Activated CD4-positive, alpha-beta memory T cell treated with anti-CD3 and anti-CD28 coated beads, Interleukin-2, amount 10 ng/mL, durations not matched to agents 7 days and 5 days (primary cell): ENCODE measurements around the gene POLR3B. TPM values are rescaled to one million over a fixed set of nuclear protein-coding genes. Genes with fewer than 3 reads are reported as not detected.

Experiments
- CTCF ChIA-PET: fragments of 350-600 bp; sonication (Branson Sonifier 250); formaldehyde crosslinking; loops from one replicate; lab custom pipeline; 2021; ENCODE audit warnings: antibody characterized with exemption, inconsistent platforms; lab: Charles Lee
- POLR2A ChIA-PET: fragments of 350-600 bp; sonication (Branson Sonifier 250); formaldehyde crosslinking; loops from one replicate; lab custom pipeline; 2021; ENCODE audit warnings: antibody characterized with exemption; lab: Charles Lee
- DNase-seq: peaks from one replicate; pipeline ENCODE4 v3.0.0-alpha.2; 2020
- H3K27ac Mint-ChIP-seq: one replicate; pipeline ENCODE4 v1.8.0; 2021; ENCODE audit warnings: mild to moderate bottlenecking, mixed read lengths
- H3K27me3 Mint-ChIP-seq: one replicate; pipeline ENCODE4 v1.8.0; 2021; ENCODE audit warnings: mixed read lengths
- H3K36me3 Mint-ChIP-seq: one replicate; pipeline ENCODE4 v1.8.0; 2021; ENCODE audit warnings: low read depth, mixed read lengths
- H3K4me1 Mint-ChIP-seq: one replicate; pipeline ENCODE4 v1.8.0; 2021; ENCODE audit warnings: mixed read lengths
- H3K4me3 Mint-ChIP-seq: one replicate; pipeline ENCODE4 v1.8.0; 2021; ENCODE audit warnings: mild to moderate bottlenecking, mixed read lengths
- H3K9me3 Mint-ChIP-seq: one replicate; pipeline ENCODE4 v1.8.0; 2021; ENCODE audit warnings: mixed read lengths
- total RNA-seq, 2 experiments: library from RNA; stranded (reverse); gene quantifications; one replicate each; pipeline ENCODE4 v1.2.3, GENCODE V29; 2021

The POLR3B gene
- total RNA-seq, 2 experiments from 2014 or later: 3.7 to 4.4 TPM

GRCh38 chr12:106429043-106429552 is 71.5 kb downstream of the POLR3B start:
- Mint-ChIP-seq H3K27ac (no peak overlapping the region), H3K27me3 (no peaks in the 10 kb centered on the region), H3K4me1 (no peaks in the 10 kb centered on the region), H3K9me3 (no peaks in the 10 kb centered on the region), H3K36me3 (no peaks in the 10 kb centered on the region), H3K4me3 (no peak overlapping the region)
- DNase-seq: no peak
- ChIA-PET POLR2A (no interaction called here), CTCF (no interaction called here)

DNA sequence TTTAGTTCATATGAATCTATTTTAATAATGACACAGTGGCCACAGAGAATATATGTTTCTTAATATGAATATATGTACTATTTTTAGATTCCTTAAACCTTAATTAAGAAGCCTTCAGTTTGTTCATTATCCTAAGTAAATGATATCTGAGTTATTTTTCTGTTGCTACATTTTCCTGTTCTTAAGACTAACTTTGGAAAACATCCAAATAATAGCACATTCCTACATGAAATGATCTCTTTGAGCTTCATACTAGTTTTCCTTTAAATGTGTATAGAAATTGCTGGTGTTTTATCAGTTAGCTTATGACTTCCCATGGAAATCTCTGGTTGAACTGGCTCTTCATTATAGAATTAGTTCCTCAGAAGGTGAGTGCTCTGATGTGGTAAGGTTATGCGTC is 72.1 kb downstream of the POLR3B start:
- H3K9me3 Mint-ChIP-seq: no peaks in the 10 kb centered on the region
- no peaks in the 10 kb centered on the region for H3K27me3 Mint-ChIP-seq
- DNase-seq: no peak
- H3K27ac Mint-ChIP-seq: no peak overlapping the region
- ChIA-PET CTCF (no interaction called here), POLR2A (no interaction called here)
- H3K4me3 Mint-ChIP-seq: no peak overlapping the region
- H3K36me3 Mint-ChIP-seq: no peaks in the 10 kb centered on the region
- H3K4me1 Mint-ChIP-seq: no peaks in the 10 kb centered on the region

DNA sequence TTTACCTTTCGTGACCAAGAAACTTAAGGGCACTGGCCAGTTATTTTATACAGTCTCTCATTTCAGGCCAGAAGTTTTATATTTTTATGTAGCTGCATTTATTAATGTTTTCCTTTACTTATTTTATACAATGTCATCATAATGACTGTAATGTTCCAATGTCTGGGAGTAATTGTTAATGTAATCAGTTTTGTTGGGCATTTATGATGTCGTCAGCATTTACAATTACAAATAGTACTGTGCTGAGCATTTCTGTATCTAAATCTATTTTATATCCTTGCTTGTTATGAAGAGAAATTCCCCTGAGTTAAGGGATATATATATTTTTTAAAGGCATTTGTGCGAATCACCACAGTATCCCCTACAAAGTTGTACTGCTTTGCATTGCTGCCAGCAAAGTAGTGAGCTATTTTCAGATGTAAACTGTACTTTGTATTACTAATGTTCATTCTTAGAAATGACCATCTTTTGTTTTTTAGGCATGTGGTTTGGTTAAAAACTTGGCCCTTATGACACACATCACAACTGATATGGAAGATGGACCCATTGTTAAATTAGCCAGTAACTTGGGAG is 74.4 kb downstream of the POLR3B start:
- CTCF ChIA-PET: no interaction called here
- no peaks in the 10 kb centered on the region for H3K27me3 Mint-ChIP-seq
- no peak for DNase-seq

GRCh38 chr12:106433055-106433454 is 75.5 kb downstream of the POLR3B start:
- H3K27ac Mint-ChIP-seq: no peak overlapping the region
- CTCF ChIA-PET: no interaction called here
- no peaks in the 10 kb centered on the region for H3K27me3 Mint-ChIP-seq
- DNase-seq: no peak
- no peaks in the 10 kb centered on the region for H3K4me1 Mint-ChIP-seq
- no peak overlapping the region for H3K4me3 Mint-ChIP-seq
- H3K9me3 Mint-ChIP-seq: no peaks in the 10 kb centered on the region
- POLR2A ChIA-PET: no interaction called here
- no peaks in the 10 kb centered on the region for H3K36me3 Mint-ChIP-seq

More for the DNA sequence above, 74.4 kb downstream of the POLR3B start:
- POLR2A ChIA-PET: no interaction called here
- Mint-ChIP-seq H3K36me3 (no peaks in the 10 kb centered on the region), H3K4me1 (no peaks in the 10 kb centered on the region), H3K4me3 (no peak overlapping the region), H3K9me3 (no peaks in the 10 kb centered on the region), H3K27ac (no peak overlapping the region)

GRCh38 chr12:106434526-106434925 is 77.0 kb downstream of the POLR3B start:
- POLR2A ChIA-PET: no interaction called here
- no peaks in the 10 kb centered on the region for H3K27me3 Mint-ChIP-seq
- CTCF ChIA-PET: no interaction called here

GRCh38 chr12:106436164-106436563 is 78.6 kb downstream of the POLR3B start:
- H3K4me3 Mint-ChIP-seq: no peak overlapping the region
- H3K27ac Mint-ChIP-seq: no peak overlapping the region
- no peaks in the 10 kb centered on the region for H3K27me3 Mint-ChIP-seq

More at GRCh38 chr12:106434526-106434925, 77.0 kb downstream of the POLR3B start:
- Mint-ChIP-seq H3K4me1 (no peaks in the 10 kb centered on the region), H3K9me3 (no peaks in the 10 kb centered on the region), H3K27ac (no peak overlapping the region), H3K36me3 (no peaks in the 10 kb centered on the region), H3K4me3 (no peak overlapping the region)
- no peak for DNase-seq

DNA sequence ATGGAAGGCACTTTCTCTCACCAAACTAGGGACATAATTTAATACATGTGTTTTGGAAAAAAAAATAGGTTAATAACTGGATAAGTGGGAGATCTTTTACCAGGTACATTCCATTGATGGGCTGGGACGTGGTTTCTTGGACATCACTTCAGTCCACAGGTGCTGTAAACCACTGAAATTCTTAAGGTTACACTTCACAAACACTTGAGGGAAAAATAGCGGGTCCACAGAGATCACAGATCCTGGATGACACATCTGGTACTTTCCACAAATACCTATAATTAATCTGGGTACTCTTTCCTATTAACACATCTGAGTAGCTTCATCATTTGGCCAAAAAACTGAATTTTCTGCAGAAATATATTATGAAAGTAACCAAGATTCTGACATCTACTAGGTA is 85.0 kb downstream of the POLR3B start:
- Mint-ChIP-seq H3K27ac (no peak overlapping the region), H3K4me1 (no peaks in the 10 kb centered on the region), H3K27me3 (no peaks in the 10 kb centered on the region), H3K36me3 (no peaks in the 10 kb centered on the region), H3K4me3 (no peak overlapping the region), H3K9me3 (no peaks in the 10 kb centered on the region)
- ChIA-PET POLR2A (no interaction called here), CTCF (no interaction called here)
- DNase-seq: no peak

More at GRCh38 chr12:106436164-106436563, 78.6 kb downstream of the POLR3B start:
- H3K36me3 Mint-ChIP-seq: no peaks in the 10 kb centered on the region
- no peak for DNase-seq
- H3K4me1 Mint-ChIP-seq: no peaks in the 10 kb centered on the region
- CTCF ChIA-PET: interaction anchor here (0.9 kb wide), 1 partner anchor 78 kb away, joined by 3 read pairs; the partner anchor contains the start of gene POLR3B
- POLR2A ChIA-PET: no interaction called here
- no peaks in the 10 kb centered on the region for H3K9me3 Mint-ChIP-seq

- H3K9me3 Mint-ChIP-seq: no peaks in the 10 kb centered on the region
- H3K4me3 Mint-ChIP-seq: no peak overlapping the region
- no peak for DNase-seq
- H3K4me1 Mint-ChIP-seq: no peaks in the 10 kb centered on the region
- H3K27ac Mint-ChIP-seq: no peak overlapping the region
- no peaks in the 10 kb centered on the region for H3K36me3 Mint-ChIP-seq
- ChIA-PET POLR2A (no interaction called here), CTCF (no interaction called here)
- no peaks in the 10 kb centered on the region for H3K27me3 Mint-ChIP-seq
Observed at GRCh38 chr12:106445053-106445452, 87.5 kb downstream of the POLR3B start.

DNA sequence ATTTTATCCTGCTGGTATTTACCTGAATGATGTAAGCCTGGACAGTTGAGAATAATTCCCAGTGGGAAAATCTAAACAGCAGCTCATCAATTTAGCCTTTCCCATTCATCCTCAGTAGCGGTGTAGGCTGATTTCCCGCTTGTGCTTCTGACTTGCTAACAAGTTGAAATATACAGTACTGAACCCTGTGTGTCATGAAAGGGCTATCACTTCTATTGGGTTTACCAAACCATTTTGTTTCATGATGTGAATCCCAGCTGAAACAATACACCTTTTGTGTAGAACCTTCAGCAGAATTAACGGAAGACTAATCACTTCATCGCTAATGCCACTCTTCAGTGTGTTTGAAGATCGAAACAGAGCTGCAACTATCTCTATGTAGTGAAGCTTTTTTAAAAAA is 88.4 kb downstream of the POLR3B start:
- CTCF ChIA-PET: interaction anchor here (1.0 kb wide), 1 partner anchor 88 kb away, joined by 3 read pairs; the partner anchor contains the start of gene POLR3B
- no peak overlapping the region for H3K27ac Mint-ChIP-seq
- no peaks in the 10 kb centered on the region for H3K36me3 Mint-ChIP-seq

GRCh38 chr12:106446419-106447092 is 89.0 kb downstream of the POLR3B start:
- ChIA-PET POLR2A (no interaction called here), CTCF (interaction anchor here (0.6 to 1.0 kb wide), 2 partner anchors 89 to 1229 kb away, joined by 3 to 4 read pairs; partner anchors contain the start of gene POLR3B)
- no peak for DNase-seq
- H3K36me3 Mint-ChIP-seq: no peaks in the 10 kb centered on the region
- H3K4me3 Mint-ChIP-seq: no peak overlapping the region
- no peaks in the 10 kb centered on the region for H3K27me3 Mint-ChIP-seq
- no peaks in the 10 kb centered on the region for H3K9me3 Mint-ChIP-seq
- H3K27ac Mint-ChIP-seq: no peak overlapping the region
- H3K4me1 Mint-ChIP-seq: no peaks in the 10 kb centered on the region

More for the DNA sequence above, 88.4 kb downstream of the POLR3B start:
- no peak for DNase-seq
- Mint-ChIP-seq H3K4me3 (no peak overlapping the region), H3K4me1 (no peaks in the 10 kb centered on the region), H3K27me3 (no peaks in the 10 kb centered on the region), H3K9me3 (no peaks in the 10 kb centered on the region)
- POLR2A ChIA-PET: no interaction called here

DNA sequence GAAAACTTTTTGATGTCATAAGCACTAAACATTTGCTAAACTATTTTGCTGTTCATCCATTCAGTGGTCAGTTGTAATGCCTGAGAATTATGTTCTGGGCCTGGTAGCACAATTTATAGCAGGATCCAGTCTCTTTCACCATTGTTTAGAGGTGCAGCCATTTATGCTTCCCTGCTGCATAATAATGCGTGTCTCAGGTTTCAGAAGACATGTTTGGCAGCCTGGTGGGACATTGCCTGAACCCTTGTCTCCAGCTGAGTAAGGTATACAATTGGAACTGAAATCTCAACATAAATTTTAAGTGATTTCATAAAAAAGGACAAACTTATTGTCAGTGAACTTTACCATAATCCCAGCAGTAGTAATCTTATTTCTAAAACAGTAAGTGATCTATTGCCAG is 94.8 kb downstream of the POLR3B start:
- no peak for DNase-seq
- ChIA-PET CTCF (no interaction called here), POLR2A (no interaction called here)
- H3K27ac Mint-ChIP-seq: no peak overlapping the region
- no peak overlapping the region for H3K4me3 Mint-ChIP-seq
- H3K27me3 Mint-ChIP-seq: no peaks in the 10 kb centered on the region
- H3K4me1 Mint-ChIP-seq: no peaks in the 10 kb centered on the region
- no peaks in the 10 kb centered on the region for H3K9me3 Mint-ChIP-seq
- peaks cover 7% of the 10 kb centered on the region for H3K36me3 Mint-ChIP-seq

GRCh38 chr12:106455111-106455510 is 97.6 kb downstream of the POLR3B start:
- Mint-ChIP-seq H3K4me1 (peaks cover 12% of the 10 kb centered on the region), H3K36me3 (peaks cover 14% of the 10 kb centered on the region), H3K9me3 (no peaks in the 10 kb centered on the region), H3K27ac (no peak overlapping the region), H3K4me3 (no peak overlapping the region), H3K27me3 (no peaks in the 10 kb centered on the region)
- POLR2A ChIA-PET: no interaction called here
- DNase-seq: no peak
- CTCF ChIA-PET: no interaction called here

DNA sequence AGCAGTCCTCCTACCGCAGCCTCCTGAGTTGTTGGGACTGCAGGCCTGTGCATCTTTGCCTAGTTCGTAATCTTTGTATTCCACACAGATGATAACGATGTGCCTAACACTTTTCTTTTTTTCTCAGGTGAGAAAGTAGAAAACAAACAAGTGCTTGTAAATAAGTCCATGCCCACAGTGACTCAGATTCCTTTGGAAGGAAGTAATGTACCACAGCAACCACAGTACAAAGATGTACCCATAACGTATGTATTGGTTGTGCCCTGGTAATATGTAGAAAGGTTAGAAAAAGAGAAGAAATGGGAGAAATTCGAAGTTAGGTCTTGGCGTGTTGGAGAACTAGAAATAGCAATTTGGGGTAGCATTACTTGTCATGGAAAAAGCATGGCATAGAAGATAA is 101.6 kb downstream of the POLR3B start:
- Mint-ChIP-seq H3K27ac (no peak overlapping the region), H3K27me3 (no peaks in the 10 kb centered on the region), H3K36me3 (peaks cover 23% of the 10 kb centered on the region), H3K9me3 (no peaks in the 10 kb centered on the region), H3K4me3 (no peak overlapping the region), H3K4me1 (peaks cover 21% of the 10 kb centered on the region)
- POLR2A ChIA-PET: no interaction called here
- CTCF ChIA-PET: no interaction called here
- DNase-seq: no peak
